GM19372 (cell line): ENCODE measurements around the gene ESRRB.

Source experiments
- ATAC-seq: cut with Tn5 transposase; IDR thresholded peaks from one replicate; pipeline ENCODE4 v1.9.1; 2021; ENCODE audit warnings: mild to moderate bottlenecking, low read depth, moderate library complexity; ENCODE audit not compliant: unreplicated experiment

ESRRB gene

DNA sequence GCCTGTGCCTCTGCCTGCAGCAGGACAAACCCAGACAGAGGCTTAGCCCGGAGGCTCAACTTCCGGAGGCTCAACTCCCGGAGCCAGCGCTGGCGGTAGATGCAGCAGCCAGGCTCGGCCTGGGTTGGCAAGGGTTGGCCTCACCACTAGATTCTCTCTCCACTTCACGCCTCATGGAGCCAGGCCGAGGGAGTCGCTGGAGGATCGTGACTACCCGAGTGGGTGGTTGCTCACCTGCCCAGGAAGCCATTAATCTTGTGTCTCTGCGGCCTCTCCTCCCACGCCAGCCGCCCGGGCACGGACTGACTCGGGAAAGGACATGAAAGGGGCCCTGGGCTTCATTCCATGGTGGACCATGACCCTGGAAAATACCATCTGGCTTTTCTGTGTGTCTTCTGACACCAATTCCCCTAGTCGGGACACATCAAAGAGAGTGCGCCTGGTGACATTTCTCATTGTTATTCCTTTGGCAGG lies 20.8 kb downstream of the ESRRB start:
- ATAC-seq, result no peak

DNA sequence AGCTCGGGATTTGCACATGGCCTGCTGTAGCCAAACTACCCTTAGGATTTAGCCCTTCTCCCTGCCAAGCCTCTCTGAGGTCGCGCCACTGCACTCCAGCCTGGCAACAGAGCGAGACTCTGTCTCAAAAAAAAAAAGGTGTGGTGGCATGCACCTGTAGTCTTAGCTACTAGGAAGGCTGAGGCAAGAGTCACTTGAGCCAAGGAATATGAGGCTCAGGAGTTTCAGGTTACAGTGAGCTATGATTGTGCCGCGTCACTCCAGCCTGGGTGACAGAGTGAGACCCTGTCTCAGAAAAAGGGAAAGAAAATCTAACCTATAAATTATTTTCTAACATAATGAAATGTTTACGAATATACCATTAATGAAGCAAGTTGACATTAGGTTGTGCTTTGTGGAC lies 29.7 kb downstream of the ESRRB start:
- ATAC-seq, result no peak

DNA sequence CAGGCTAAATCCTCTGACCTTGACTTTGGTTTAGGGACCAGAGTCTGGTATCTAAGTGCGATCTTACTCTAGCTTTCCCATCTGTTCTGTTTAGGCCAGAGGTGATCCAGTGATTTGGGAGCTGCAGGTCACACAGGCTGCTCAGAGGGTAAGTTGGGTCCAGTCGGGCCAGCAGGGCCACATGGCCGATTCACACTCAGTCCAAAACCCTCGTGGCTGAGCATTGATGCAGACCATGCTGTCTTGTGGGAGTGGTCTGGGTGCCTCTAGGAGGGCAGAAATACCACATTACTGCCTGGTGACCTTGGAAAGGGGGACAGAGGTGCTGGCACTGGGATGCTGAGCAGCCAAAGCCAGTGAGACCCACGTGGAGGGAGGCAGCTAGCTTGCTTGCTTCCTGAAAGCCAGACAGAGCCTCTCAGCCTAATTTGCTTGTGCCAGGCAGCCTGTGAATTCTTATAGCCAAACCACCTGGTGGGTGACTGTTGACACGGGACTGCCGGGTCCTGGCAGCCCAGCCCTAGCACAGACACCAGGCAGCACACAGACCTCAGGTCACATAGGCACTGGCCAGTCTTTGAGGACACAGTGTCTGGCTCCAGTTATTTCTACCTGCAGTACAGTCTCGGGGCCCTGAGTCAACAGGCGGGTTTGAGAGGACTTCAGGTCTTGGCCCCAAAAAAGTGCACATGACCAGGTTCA lies 31.7 kb downstream of the ESRRB start:
- no peak for ATAC-seq

DNA sequence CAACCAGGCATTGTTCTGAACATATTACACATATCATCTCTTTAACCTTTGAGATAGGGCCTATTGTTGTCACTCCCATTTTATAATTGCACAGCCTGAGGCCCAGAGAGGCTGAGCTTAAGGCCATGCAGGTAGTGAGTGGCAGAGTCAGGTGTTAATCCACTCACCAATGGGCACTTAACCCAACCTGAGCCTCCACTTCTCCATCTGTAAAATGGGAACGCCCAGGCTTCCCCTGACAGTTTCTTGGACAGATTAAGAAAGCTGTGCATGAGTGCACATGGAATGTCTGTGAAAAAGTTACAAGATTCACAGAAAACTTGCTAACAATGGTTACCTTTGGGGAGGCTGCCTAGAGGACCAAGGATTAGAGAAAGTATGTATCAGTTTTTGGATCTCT lies 32.9 kb downstream of the ESRRB start:
- no peak for ATAC-seq

DNA sequence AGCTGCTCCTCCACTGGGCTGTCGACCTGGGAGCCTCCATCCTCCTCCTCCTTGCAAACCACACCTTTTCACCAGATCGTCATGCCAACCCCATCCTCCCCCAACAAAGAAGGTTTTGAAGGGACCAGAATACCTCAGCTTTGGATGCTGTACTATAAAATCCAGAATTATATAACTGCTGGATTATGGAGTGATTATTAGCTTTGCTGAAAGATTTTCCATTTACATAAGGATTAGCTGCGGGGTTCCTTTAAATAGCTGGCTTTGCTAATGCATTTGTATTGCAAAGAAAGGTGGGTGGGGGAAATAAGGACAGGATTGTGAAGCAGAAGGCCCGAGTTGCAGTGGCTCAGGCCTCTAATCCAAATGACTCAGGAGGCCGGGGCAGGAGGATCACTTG lies 36.6 kb downstream of the ESRRB start:
- ATAC-seq, result no peak

DNA sequence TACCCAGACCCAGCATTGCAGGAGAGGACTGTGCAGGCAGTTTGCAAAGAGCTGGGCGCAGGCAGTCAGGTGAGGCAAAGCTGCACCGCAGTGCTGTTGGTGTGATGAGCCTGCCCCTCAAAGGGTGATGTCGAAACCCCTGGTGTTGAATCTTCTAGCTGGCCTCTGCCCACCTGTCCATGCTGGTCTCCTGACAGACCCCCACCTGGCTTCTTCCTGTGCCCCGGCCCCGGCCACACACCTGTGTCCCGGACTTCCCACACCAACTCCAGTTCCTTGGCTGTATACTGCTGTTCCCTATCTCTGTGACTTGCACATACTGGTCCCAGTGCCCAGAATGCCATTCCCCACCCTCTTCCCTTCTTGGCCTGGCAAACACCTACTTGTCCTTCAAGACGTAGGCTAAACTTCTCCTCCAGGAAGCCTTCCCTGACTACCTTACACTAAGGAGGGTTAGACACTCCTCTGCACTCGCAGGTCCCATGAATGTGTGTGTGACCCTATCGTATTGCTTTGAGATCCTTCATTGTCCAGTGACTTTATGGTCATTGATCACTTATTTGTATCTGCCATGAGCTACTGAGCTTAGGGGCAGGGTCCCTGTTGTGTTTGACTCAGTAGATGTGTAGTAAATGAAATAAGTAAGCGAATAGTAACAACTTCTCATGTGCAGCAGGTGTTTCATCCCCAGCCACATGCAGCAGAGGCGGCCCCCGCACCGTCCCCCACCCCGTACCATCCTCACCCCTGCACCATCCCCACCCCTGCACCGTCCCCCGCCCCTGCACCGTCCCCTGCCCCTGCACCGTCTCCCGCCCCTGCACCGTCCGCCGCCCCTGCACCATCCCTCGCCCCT lies 37.4 kb downstream of the ESRRB start:
- ATAC-seq, result no peak

DNA sequence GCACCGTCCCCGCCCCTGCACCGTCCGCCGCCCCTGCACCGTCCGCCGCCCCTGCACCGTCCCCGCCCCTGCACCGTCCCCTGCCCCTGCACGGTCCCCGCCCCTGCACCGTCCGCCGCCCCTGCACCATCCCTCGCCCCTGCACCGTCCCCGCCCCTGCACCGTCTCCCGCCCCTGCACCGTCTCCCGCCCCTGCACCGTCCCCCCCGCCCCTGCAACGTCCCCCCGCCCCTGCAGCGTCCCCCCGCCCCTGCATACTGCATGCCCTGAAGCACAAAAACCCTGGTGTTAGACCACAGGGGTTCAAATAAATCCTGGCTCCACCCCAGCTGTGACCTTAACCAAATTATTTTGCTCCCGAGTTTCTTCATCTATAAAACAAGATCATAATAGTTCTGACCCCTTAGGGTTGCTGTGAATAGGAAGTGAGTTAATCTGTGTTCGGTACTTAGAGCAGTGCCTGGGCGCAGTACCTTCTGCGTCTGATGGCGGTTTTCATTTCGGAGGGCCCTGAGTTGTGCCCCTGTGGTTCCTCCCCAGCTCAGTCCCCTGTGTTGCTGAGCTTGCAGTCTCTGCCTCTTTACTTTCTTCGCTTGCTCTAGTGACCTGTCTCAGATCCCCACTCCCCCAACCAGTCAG lies 38.1 kb downstream of the ESRRB start:
- no peak for ATAC-seq

DNA sequence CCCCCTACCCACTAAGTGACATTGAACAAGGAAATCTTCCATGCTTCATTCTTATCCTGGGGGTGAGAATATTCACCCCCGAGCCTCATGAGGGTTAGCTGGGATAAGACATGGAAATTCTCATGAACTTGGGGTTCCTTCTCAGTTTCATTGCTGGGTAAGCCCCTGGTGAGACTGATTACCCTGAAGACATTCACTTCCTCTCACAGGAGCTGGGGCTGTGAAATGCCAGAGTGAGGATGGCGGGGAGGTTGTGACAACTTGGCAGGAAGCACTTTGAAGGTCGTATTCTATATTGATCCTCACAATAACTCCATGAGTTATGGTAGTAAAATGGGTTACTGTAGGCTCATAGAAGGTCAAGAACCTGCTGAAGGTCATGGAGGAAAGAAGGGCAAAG lies 43.5 kb downstream of the ESRRB start:
- no peak for ATAC-seq

DNA sequence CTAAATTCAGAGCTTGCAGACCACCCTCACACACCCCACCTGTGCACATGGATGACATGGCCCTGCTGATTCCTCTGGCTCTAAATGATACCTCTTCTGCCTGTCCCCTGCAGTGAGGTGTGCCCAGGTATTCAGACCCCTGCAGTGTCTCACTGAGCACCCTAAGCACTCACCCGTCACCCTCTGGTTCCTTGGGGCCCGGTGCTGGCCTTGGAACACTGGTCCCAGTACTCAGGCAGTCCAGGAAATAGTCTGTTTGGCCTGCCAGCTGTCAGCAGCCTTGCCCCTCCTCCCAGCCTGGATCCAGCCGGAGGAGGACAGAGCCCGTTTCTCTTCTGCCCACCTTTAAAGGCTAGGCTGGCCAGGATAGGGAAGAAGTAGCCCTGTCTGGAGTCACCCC lies 44.9 kb downstream of the ESRRB start:
- ATAC-seq, result no peak

DNA sequence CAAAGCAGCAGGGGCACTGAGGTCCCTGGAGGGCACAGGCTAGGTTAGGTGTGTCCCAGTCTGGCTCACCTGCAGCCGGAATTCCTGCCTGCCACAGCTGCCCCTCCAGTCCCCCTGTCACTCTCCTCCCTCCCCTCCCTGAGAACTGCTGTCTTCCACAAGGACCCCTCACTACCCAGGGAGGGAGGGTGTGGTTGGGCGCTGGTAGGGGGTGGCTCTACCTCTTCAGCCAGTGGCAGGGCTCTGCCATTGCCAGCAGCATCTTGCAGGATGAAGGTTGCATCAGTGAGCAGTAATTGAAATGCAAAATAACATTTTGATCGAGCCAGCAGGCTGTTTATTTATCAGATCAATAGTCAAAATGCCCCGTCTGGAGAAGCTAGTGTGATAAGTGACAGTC lies 45.7 kb downstream of the ESRRB start:
- ATAC-seq, result no peak

DNA sequence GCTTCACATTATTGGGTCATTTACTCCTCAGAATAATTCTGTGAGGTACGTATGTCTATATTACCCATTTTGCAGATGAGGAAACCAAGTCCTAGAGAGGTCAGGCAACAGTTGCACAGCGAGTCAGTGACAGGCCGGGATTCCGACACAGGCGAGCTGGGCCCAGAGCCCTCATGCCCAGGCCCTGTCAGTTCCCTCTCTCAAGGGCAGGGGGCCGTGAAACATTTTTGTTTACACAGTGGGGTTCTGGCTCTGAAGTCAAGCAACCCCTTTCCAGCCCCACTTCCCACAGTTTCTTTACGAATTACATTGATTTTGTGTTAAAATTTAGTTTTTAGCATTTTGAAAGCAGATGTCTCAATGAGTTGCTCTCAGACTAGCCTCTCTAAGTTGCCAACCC lies 46.7 kb downstream of the ESRRB start:
- no peak for ATAC-seq

DNA sequence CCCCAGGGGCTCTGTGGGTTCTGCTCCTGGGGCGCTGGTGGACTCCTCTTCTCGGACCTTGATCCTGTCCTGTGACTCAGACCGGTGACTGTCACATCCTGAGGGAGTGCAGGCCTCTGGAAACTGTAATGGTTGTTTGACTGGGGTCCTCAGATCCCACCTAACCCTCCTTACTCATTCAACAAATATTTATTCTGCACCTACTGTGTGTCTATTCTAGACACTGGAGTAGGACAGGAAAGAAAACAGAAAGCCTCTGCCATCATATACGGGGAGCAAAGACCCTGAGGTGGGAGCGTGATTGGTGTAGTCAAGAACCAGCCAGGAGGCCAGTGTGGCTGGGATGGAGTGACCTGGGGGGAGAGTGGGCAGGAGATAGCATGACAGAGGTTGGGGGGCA lies 47.6 kb downstream of the ESRRB start:
- ATAC-seq, result no peak

DNA sequence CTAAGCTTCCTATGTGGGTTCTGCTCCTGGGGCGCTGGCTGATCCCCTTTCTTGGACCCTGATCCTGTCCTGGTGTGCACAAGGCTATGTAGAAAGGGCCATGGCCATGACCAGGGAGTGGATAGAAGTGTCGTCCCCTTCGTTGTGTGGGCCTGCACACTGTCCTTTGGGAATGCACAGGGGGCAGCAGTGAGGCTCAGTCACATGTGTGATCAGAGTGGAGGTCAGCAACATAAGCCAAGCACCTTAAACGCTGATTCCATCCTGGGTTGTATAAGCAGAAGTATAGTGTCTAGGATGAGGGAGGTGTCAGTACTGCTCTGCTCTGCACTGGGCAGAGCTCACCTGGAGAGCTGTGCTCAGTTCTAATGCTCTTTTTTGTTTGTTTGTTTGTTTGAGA lies 48.4 kb downstream of the ESRRB start:
- no peak for ATAC-seq

DNA sequence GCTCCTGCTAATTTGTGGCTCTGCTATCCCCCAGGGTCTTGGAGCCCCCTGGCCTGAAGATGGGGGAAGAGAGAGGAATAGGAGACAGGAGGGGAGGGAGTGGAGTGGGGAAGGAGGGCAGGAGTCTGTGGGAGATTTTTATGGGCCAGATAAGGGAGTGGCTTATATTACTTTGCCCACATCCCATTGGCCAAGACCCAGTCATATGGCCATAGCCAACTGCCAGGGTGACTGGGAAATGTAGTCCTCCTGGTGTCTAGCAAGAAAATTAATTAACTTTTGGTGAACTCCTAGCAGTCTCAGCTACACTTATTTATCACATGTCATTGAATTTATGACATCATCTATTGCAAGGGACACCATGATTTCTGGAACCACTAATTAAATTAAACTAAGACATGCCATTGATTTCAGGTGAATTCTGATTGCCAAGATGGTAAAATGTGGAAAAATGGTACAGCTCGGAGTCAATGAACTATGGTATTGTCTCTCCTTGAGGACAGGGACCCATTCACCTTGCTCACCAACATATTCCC lies 50.3 kb downstream of the ESRRB start:
- no peak for ATAC-seq

DNA sequence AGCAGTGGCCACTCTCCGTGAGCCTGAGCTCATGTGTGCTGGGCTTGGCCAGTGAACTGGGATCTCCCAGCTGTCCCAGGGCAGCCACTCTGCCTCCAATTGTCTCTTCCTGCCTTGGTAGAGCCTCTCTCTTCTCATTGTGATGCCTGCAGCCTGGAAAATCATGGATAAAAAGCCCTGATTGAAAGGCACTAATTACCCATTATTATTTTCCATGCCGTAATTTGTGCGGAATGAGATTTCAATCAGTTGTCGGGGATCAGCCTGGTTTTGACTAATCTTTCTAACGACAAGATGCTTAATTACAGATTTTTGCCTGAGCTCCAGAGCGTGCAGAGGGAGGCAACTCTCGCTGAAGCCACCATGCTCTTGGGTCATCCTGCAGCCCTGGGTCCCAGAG lies 52.7 kb downstream of the ESRRB start:
- ATAC-seq, result no peak

DNA sequence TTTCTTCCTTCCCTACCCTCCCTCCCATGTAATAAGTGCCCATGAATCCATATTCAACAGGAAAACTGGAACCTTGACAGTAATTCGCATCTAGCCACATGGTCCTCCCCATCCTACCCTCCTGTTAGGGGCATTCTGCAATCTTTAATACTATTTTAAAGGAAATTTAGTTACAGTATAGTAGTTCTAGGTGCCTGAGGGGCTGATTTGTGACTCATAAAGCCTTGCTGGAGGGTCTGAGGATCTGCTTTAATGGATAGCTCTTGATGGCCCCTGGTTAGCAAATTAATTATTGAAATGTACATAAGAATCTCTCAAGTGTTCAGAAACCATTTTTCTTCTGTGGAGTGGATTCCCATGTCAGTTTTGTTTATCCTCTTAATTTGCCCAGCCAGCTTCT lies 54.1 kb downstream of the ESRRB start:
- ATAC-seq, result no peak

DNA sequence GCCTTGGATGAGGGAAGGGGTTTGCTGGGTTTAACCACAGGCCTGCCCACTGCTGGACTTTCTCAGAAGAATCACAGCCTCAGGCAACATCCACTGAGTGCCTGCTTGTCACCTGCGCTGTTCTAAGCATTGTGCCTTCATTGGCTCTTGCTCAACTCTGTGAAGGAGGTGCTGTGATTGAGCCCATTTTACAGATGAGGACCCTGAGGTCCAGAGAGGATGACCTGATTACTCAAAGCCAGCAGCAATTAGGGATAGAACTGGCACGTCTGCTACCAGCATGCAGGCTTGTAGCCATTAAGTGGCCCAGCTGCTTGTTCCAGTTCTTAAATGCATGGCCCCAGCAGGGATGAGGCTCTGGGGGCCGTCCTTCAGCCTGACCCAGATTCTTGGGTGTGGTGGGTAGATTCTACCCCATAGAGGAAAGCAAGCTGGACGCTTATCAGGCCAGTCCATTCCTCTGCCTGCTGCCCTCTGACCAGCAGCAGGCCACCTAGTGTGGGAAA lies 54.6 kb downstream of the ESRRB start:
- no peak for ATAC-seq

DNA sequence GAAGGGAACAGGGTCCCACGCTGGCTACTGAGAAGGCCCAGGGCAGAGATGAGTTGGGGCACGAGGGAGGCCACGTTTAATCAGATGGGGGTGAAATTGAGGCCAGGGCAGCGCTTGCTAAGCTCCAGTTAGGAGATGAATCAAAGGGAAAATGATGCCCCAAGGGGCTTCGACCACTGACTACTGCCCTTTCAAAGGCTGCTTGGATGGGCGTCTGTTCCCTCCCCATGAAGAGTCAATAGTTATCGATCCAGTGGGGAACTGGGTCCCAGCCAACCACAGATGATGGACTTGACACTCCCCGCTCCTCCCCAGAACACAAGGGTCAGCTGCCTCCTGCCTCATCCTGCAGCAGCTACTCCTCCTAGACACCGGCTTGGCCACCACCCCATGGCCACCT lies 55.6 kb downstream of the ESRRB start:
- ATAC-seq, result no peak

DNA sequence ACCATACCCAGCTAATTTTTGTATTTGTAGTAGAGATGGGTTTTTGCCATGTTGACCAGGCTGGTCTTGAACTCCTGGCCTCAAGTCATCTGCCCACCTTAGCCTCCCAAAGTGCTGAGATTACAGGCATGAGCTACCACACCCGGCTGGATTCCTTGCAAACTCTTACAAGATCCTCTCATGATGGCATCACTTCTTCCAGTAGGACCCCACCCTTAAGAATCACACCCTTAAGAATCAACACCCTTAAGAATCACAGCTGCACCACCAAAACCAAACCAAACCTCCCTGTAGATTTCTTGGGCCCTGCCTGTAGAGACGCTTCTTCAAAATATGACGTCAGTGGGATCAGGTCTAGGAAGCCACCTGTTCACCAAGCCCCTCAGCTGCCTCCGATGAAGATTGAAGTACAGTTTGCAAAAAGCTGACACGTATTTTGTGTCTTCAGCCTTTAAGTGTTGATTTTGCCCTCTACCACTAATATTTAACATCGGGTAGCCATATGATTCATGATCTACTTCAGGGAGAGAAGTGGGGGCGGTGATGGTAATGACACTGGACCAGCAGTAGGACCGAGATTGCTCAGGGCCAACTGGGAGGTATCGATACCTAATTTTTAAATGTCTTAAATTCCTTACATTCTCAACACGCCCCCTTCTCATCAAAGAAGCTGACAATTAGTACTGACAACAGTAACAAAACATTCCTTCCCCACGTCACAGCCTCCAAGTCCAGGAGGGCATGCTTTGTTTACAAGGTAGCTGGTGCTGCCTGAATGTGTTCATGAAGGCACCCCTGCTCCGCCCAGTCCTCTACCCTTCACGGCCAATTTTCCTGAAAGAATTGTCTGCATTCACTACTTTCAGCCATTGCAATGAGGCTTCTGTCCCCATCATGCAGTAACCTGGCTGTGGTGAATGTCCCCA lies 57.2 kb downstream of the ESRRB start:
- ATAC-seq, result no peak

DNA sequence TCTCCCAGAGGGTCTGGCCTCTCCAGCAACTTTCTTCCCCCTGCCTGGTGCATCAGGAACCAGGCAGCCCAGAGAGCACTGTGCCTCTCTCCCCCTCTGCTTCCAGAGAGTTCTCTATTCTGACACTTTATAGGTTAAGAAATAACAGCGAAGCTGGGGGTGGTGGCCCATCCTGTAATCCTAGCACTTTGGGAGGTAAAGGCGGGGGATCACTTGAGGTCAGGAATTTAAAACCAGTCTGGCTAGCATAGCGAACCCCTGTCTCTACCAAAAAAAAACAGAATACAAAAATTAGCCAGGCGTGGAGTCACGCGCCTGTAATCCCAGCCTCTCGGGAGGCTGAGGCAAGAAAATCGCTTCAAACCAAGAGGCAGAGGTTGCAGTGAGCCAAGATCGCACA lies 58.3 kb downstream of the ESRRB start:
- no peak for ATAC-seq
